ENCODE results near the gene PPP4R1.
A peak's percentile ranks its signal among the peaks of the same experiment; 100 is the strongest.

DNA sequence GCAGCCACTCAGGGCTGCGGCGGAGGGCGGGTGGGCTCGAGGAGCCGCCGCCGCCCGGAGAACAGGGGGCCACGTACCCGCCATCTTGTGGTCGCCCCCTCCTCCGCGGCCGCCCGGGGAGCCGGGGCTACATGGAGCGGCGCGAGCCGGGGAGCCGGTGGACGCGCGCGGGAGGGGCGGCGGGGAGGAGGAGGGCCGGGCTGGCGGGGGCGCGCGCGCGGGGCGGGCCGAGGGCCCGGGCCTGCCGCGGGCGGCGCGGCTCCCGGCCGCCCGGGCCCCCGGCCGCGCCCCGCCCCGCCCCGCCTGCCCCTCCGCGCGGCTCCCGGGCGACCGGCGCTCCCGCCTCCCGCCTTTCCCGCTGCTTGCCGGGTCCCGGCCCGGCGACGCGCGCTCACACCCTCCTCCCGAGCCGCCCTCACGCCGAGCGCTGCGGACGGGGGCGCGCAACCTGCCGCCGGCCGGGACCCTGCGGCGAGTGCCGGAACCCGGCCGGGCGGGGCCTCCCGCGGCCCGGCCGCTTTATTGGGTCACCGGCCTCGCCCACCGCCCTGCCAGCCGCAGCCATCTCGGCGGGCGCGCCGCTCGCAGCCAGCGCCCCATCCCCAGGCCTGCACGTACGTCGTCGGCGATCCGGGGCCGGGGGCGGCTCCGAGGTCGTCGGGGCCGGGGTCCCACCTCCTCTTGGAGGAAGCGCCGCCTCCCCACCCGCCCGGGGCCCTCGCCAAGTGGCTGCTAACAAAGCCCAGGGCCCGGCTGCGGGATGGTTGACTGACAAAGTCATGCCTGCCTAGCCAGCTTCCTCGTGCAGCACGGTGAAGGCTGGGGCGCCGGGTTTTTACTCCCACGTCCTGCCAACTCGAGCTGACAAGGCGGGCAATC, at the start of gene PPP4R1:
- TF ChIP-seq, protein P1, sequence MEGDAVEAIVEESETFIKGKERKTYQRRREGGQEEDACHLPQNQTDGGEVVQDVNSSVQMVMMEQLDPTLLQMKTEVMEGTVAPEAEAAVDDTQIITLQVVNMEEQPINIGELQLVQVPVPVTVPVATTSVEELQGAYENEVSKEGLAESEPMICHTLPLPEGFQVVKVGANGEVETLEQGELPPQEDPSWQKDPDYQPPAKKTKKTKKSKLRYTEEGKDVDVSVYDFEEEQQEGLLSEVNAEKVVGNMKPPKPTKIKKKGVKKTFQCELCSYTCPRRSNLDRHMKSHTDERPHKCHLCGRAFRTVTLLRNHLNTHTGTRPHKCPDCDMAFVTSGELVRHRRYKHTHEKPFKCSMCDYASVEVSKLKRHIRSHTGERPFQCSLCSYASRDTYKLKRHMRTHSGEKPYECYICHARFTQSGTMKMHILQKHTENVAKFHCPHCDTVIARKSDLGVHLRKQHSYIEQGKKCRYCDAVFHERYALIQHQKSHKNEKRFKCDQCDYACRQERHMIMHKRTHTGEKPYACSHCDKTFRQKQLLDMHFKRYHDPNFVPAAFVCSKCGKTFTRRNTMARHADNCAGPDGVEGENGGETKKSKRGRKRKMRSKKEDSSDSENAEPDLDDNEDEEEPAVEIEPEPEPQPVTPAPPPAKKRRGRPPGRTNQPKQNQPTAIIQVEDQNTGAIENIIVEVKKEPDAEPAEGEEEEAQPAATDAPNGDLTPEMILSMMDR (IDR thresholded peaks at IDR 0.05; ENCODE audit: poor library complexity, severe bottlenecking), result peak; percentile 8
- no peak for TF ChIP-seq EZH2 (IDR thresholded peaks at IDR 0.05; ENCODE audit: borderline replicate concordance, insufficient read depth, low read length, poor library complexity, severe bottlenecking)
- TF ChIP-seq EP300 (conservative IDR thresholded peaks at IDR 0.05; ENCODE audit: poor library complexity, severe bottlenecking), result peak; percentile 11
- TF ChIP-seq RAD21 (conservative IDR thresholded peaks at IDR 0.05), result peak; percentile 37
- TF ChIP-seq TAF1 (IDR thresholded peaks at IDR 0.05; ENCODE audit: low read depth), result peak; percentile 63
- TF ChIP-seq POLR2AphosphoS5 (IDR thresholded peaks at IDR 0.05), result peak; percentile 64
- TF ChIP-seq, protein P2, sequence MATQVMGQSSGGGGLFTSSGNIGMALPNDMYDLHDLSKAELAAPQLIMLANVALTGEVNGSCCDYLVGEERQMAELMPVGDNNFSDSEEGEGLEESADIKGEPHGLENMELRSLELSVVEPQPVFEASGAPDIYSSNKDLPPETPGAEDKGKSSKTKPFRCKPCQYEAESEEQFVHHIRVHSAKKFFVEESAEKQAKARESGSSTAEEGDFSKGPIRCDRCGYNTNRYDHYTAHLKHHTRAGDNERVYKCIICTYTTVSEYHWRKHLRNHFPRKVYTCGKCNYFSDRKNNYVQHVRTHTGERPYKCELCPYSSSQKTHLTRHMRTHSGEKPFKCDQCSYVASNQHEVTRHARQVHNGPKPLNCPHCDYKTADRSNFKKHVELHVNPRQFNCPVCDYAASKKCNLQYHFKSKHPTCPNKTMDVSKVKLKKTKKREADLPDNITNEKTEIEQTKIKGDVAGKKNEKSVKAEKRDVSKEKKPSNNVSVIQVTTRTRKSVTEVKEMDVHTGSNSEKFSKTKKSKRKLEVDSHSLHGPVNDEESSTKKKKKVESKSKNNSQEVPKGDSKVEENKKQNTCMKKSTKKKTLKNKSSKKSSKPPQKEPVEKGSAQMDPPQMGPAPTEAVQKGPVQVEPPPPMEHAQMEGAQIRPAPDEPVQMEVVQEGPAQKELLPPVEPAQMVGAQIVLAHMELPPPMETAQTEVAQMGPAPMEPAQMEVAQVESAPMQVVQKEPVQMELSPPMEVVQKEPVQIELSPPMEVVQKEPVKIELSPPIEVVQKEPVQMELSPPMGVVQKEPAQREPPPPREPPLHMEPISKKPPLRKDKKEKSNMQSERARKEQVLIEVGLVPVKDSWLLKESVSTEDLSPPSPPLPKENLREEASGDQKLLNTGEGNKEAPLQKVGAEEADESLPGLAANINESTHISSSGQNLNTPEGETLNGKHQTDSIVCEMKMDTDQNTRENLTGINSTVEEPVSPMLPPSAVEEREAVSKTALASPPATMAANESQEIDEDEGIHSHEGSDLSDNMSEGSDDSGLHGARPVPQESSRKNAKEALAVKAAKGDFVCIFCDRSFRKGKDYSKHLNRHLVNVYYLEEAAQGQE (IDR thresholded peaks at IDR 0.05; ENCODE audit: borderline replicate concordance), result peak; percentile 79
- TF ChIP-seq SMC3 (conservative IDR thresholded peaks at IDR 0.05; ENCODE audit: poor library complexity), result no peak

Measured in neural cell (in vitro differentiated cells).